Endothelial cell (in vitro differentiated cells): ENCODE results near the gene LRTM2. TPM values are rescaled to one million over a fixed set of nuclear protein-coding genes. Genes with fewer than 3 reads are reported as not detected.

Experiments
- DNase-seq: peaks from one replicate; pipeline ENCODE4 v3.0.0; 2021; ENCODE audit warnings: low spot score
- H3K27ac Mint-ChIP-seq: one replicate; pipeline ENCODE4 v1.8.0; 2021; ENCODE audit warnings: mixed read lengths, inconsistent platforms; ENCODE audit not compliant: unreplicated experiment
- H3K27me3 Mint-ChIP-seq: one replicate; pipeline ENCODE4 v1.8.0; 2021; ENCODE audit warnings: mild to moderate bottlenecking, moderate library complexity, mixed read lengths, inconsistent platforms; ENCODE audit not compliant: unreplicated experiment
- H3K36me3 Mint-ChIP-seq: one replicate; pipeline ENCODE4 v1.8.0; 2021; ENCODE audit warnings: mild to moderate bottlenecking, low read depth, mixed read lengths, inconsistent platforms; ENCODE audit not compliant: unreplicated experiment
- H3K4me1 Mint-ChIP-seq: one replicate; pipeline ENCODE4 v1.8.0; 2021; ENCODE audit warnings: mild to moderate bottlenecking, mixed read lengths, inconsistent platforms; ENCODE audit not compliant: unreplicated experiment
- H3K4me3 Mint-ChIP-seq: one replicate; pipeline ENCODE4 v1.8.0; 2021; ENCODE audit warnings: mild to moderate bottlenecking, mixed read lengths, inconsistent platforms; ENCODE audit not compliant: unreplicated experiment
- H3K9me3 Mint-ChIP-seq: one replicate; pipeline ENCODE4 v1.8.0; 2021; ENCODE audit warnings: mixed read lengths, inconsistent platforms; ENCODE audit not compliant: unreplicated experiment
- CTCF ChIP-seq: fragments of 200-600 bp; sonication (generic); IDR thresholded peaks from one replicate; pipeline ENCODE4 v1.5.0; 2021; ENCODE audit warnings: antibody characterized with exemption; ENCODE audit not compliant: unreplicated experiment
- total RNA-seq: library from RNA; stranded (reverse); fragmentation: NEBNext Ultra II Directional; extraction: Animal tissue kit (Norgen Biotek cat#: 25700); gene quantifications from one replicate; pipeline ENCODE4 v1.2.1, GENCODE V29; 2021; ENCODE audit not compliant: unreplicated experiment

Gene LRTM2
- total RNA-seq, 1 donor from 2014 or later: not detected

DNA sequence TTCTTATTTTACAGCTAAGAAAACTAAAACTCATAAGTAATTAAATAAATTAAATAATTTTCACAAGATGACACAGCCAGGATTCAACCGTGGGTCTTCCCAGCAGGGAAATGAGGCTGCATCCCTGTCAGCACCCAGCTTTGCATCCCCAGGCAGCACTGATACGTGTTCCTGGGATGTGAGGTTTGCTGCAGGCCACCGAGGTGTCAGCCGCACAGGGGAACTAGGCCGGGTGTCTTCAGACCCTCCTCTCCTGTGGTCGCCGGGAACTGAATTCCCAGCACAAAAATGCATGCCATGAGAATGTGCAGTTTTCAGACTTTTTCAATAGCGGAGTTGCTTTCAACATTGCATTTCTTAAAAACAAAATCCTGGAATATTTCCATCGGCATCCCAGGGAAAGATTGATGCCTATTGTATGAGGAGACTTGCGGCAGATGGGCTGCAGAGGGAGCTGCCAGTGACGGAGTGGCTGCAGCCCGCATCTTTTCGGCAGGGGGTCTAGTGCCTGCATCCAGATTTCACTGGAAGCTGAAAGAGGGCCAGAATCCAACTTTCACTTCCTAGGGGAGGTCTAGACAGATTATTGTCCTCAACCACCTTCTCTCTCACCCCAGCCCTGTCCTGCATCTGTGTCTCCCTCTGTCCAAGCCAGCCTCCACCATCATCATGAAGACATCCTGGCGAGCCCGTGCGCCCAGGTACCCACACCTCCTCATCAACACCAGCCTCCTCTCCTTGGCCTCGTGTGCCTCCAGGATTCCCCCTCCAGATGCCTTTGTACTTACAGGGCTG, 12.6 kb downstream of the LRTM2 start:
- H3K4me1 Mint-ChIP-seq: no peaks in the 10 kb centered on the region
- TF ChIP-seq CTCF: no peak
- DNase-seq: no peak
- no peak overlapping the region for H3K4me3 Mint-ChIP-seq
- peaks cover 7% of the 10 kb centered on the region for H3K27me3 Mint-ChIP-seq
- no peak overlapping the region for H3K27ac Mint-ChIP-seq
- H3K9me3 Mint-ChIP-seq: no peaks in the 10 kb centered on the region
- H3K36me3 Mint-ChIP-seq: no peaks in the 10 kb centered on the region

GRCh38 chr12:1833596-1834028, 13.2 kb downstream of the LRTM2 start:
- no peaks in the 10 kb centered on the region for H3K4me1 Mint-ChIP-seq
- H3K9me3 Mint-ChIP-seq: no peaks in the 10 kb centered on the region
- TF ChIP-seq CTCF: no peak
- no peak overlapping the region for H3K4me3 Mint-ChIP-seq
- DNase-seq: no peak
- H3K36me3 Mint-ChIP-seq: no peaks in the 10 kb centered on the region
- no peak overlapping the region for H3K27ac Mint-ChIP-seq
- H3K27me3 Mint-ChIP-seq: peaks cover 7% of the 10 kb centered on the region

GRCh38 chr12:1834186-1834925, 14.0 kb downstream of the LRTM2 start:
- Mint-ChIP-seq H3K27ac (no peak overlapping the region), H3K4me1 (no peaks in the 10 kb centered on the region), H3K9me3 (no peaks in the 10 kb centered on the region), H3K4me3 (no peak overlapping the region), H3K27me3 (peaks cover 7% of the 10 kb centered on the region), H3K36me3 (no peaks in the 10 kb centered on the region)
- DNase-seq: no peak
- TF ChIP-seq CTCF: no peak

GRCh38 chr12:1835211-1836131, 15.1 kb downstream of the LRTM2 start:
- Mint-ChIP-seq H3K27me3 (peaks cover 4% of the 10 kb centered on the region), H3K36me3 (no peaks in the 10 kb centered on the region), H3K27ac (no peak overlapping the region), H3K4me3 (peak overlapping the region; percentile 52), H3K9me3 (no peaks in the 10 kb centered on the region), H3K4me1 (no peaks in the 10 kb centered on the region)
- DNase-seq: no peak
- no peak for TF ChIP-seq CTCF
